ENCODE results near the gene TRIM7.

DNA sequence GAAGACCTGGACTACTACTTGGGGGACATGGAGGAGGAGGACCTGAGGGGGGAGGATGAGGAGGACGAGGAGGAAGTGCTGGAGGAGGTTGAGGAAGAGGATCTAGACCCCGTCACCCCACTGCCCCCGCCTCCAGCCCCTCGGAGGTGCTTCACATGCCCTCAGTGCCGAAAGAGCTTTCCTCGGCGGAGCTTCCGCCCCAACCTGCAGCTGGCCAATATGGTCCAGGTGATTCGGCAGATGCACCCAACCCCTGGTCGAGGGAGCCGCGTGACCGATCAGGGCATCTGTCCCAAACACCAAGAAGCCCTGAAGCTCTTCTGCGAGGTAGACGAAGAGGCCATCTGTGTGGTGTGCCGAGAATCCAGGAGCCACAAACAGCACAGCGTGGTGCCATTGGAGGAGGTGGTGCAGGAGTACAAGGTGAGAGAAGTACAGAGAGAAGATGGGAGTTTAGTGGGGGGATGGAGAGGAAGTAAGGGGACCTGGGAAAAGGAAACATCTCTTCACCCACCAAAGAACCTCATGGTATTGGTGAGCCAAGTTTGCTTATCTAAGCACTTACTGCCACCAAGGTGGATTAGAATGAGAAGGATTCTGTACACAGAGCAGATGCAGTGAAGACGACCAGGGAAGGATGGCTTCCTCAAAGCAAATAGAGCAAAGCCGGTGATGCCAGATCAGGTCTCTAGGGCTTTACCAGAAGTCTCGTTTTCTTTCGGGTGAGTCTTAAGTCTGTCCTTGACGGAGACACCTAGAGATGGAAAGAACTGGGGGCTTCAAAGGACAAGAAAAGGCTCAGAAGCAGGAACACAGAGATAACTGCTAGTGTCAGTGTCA, 19.6 kb upstream of the TRIM7 start:
- TF ChIP-seq YY1 (IDR thresholded peaks at IDR 0.05; ENCODE audit: insufficient read depth, insufficient read length): no peak
- TF ChIP-seq ZNF274 (IDR thresholded peaks at IDR 0.05; ENCODE audit: low read depth, low read length): no peak
- no peak for TF ChIP-seq SUZ12 (IDR thresholded peaks at IDR 0.05; ENCODE audit: extremely low read depth, insufficient read depth, insufficient read length)
